ENCODE results near the gene CENATAC.

- TF ChIP-seq CTCF (IDR thresholded peaks at IDR 0.05) (no peak), POLR2A (IDR thresholded peaks at IDR 0.05) (no peak), EP300 (IDR thresholded peaks at IDR 0.05) (no peak)
These were observed 29.8 kb downstream of the CENATAC start for GRCh38 chr11:119027561-119028345.

Measured in tibial nerve (tissue), 4 donors.